GM21737 (cell line): ENCODE data around the gene TNRC6B.
"Not testable (repeated sequence)": the region's sequence is repeated elsewhere in the genome, so short reads cannot be mapped to it uniquely, and the experiment has no call there.

Experiments used
- ATAC-seq: cut with Tn5 transposase; IDR thresholded peaks from one replicate; pipeline ENCODE4 v1.9.1; 2021; ENCODE audit warnings: mild to moderate bottlenecking, moderate library complexity; ENCODE audit not compliant: unreplicated experiment

The TNRC6B gene, protein sequence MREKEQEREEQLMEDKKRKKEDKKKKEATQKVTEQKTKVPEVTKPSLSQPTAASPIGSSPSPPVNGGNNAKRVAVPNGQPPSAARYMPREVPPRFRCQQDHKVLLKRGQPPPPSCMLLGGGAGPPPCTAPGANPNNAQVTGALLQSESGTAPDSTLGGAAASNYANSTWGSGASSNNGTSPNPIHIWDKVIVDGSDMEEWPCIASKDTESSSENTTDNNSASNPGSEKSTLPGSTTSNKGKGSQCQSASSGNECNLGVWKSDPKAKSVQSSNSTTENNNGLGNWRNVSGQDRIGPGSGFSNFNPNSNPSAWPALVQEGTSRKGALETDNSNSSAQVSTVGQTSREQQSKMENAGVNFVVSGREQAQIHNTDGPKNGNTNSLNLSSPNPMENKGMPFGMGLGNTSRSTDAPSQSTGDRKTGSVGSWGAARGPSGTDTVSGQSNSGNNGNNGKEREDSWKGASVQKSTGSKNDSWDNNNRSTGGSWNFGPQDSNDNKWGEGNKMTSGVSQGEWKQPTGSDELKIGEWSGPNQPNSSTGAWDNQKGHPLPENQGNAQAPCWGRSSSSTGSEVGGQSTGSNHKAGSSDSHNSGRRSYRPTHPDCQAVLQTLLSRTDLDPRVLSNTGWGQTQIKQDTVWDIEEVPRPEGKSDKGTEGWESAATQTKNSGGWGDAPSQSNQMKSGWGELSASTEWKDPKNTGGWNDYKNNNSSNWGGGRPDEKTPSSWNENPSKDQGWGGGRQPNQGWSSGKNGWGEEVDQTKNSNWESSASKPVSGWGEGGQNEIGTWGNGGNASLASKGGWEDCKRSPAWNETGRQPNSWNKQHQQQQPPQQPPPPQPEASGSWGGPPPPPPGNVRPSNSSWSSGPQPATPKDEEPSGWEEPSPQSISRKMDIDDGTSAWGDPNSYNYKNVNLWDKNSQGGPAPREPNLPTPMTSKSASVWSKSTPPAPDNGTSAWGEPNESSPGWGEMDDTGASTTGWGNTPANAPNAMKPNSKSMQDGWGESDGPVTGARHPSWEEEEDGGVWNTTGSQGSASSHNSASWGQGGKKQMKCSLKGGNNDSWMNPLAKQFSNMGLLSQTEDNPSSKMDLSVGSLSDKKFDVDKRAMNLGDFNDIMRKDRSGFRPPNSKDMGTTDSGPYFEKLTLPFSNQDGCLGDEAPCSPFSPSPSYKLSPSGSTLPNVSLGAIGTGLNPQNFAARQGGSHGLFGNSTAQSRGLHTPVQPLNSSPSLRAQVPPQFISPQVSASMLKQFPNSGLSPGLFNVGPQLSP (N-terminal part only)

DNA sequence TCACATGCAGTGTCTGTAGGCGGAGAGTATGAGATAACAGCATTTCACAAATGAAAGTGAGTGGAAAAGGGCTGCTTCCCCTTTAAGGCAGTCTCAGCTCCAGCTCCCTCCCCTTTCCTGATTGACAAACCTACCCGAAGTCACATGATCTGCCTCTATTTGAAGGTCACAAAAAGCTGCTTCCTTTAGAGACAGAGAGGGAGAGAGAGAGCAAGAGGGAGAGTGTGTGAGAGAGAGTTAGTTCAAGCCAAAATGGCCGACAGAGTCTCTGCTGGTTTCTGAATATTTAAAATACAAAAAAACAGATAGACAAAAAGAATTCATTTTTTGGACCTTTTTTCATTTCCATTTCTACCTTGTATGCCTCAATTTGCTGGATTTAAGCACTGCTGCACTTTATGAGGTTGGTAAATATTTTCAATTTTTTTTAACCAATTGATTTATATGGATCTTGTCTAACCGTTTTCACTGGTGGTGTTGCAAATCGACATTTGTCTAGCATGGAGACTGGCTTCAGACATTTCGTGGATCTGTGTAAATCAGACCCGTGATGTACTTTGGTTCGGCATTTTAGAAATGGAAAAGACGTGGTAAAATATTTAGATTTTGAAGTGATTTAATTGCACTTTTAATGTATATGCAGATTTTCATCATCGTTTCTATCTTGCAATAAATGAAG lies at the start of gene TNRC6B:
Gene TNRC6B, plus strand, starts transcription at position 188 of the 679 bp plus-strand sequence. Its CDS starts 211 bp downstream, at position 399.
- peak; percentile 81 for ATAC-seq

DNA sequence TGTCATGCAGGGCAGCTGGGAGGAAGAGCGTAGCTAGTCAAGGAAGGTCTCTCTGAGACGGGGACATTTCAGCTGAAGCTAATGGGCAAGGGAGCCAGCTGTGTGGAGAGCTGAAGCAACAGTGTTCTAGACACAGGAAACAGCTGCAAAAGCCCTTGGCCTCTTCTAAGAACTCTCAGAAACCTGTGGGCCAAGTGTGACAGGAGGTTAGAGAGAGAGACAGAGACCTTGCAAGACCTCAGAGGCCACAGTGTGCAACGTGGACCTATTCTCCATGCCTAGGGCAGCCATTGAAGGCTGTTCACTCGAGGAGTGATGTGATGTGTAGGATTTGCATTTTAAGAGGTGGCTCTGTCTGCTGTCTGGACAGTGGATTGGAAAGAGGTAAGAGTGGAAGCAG lies 48.7 kb upstream of the TNRC6B start:
- ATAC-seq: no peak

DNA sequence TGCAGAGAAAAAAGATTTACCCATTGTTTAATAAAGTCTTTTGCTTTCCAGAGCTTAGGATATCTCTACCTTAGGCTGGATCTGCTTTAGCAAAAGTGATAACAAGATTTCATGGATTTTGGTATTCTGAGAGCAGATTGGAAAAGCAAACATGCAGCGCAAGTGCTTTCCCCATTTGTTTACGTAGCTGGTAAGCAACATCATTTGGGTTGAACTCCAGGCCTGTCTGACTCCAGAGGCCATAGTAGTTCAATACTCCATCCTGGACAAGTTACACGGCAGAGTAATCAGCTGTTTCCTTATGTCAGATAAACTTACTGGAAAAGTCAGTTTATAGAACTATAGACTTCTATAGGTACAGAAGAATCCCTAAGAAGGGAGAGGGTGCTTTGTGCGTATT lies 40.6 kb upstream of the TNRC6B start:
- ATAC-seq: no peak

DNA sequence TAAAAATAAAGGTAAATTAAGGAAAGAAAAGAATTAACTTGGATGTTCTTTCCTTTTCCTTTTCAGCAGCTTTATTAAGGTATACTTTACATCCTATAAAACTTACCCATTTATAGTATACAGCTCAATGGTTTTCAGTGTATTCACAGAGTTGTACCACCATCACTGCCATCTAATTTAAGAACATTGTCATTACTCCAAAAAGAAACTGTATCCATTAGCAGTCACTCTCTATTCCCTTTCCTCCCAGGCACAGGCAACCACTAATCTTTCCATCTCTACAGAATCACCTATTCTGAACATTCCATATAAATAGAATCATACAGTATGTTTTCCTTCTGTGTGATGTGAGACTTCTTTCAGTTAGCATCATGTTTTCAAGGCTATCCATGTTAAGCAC lies 38.9 kb upstream of the TNRC6B start:
- no peak for ATAC-seq

DNA sequence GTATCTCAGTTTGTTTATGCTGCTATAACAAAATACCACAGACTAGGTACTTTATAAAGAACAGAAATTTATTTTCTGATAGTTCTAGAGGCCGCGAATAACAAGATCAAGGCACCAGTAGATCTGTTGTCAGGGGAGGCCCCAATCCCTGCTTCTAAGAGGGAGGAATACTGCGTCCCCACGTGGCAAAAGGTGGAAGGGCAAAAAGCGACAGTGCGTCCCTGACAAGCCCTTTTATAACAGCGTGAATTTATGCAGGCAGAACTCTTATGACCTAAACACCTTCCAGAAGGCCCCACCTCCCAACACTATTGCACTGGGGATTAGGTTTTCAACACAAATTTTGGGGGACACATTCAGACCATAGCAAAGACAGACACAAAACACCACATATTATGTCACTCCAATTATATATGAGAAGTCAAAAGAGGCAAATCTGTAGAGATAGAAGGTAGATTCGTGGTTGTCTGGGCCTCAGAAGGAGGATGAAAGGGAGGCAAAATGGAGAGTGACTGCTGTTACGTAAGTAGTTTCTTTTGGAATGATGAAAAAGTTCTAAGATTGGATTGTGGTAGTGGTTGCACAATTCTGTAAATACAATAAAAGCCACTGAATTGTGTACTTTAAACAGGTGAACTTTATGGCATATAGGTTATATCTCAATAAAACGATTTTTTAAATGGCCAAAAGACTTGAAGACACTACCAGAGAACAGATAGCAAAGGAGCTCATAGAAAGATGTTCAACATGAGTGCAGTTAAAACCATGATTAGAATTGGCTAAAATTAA lies 30.1 kb upstream of the TNRC6B start:
- no peak for ATAC-seq

DNA sequence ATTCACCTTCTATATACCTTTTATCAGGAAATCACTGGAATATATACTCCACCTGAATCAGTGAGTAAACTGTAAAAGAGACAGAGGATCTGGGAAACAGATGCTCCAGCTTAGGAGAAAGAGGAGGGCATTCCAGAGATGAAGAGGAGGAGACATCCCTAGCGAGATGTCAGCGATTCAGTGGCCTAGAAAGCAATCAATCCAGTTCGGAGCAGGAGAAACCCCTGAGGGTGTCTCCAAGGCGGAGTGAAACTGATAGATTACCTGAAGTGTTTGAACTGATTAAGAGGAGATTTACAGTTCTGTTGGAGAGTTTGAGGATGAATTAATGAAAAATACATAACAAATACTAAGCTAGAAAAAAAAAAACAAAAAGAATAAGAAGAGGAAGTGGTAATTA lies 24.5 kb upstream of the TNRC6B start:
- no peak for ATAC-seq

DNA sequence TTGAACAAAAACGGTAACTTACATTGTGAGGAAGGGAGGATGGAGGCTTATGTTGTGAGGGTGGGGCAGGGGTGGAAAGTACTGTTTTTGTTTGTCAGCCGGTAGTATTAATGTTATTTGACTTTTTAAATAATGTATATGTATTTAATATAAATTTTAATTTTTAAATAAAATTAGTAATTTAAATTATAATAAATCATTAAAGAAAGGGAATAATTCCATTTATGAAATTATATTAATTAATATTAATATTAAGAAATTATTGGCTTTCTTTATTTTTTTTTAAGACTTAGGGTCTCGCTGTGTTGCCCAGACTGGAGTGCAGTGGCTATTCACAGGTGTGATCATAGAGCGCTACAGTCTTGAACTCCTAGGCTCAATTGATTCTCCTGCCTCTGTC lies 24.0 kb upstream of the TNRC6B start:
- ATAC-seq: no peak

DNA sequence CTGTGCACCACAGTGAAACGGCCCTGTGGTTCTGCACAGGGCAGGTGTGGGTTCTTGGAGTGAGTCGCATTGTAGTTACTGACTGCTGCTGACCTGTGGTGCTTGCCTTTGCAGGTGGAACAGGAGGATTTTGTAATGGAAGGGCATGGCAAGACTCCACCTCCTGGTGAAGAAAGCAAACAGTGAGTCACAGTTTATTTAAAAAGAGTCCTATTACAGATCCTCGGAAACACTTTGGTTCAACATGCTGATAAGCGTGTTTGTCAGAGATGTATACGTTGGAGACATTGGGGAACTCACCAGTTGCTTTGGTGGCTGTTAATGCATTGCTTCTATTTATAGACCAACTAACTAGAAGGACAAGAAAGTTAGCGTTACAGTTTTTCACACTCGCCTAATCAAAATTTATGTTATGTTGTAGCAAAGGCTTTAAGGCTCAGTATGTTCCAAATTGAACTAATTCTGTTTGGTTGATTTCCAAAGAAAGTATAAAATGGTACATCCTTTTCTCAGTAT lies 21.7 kb upstream of the TNRC6B start:
- no peak for ATAC-seq

DNA sequence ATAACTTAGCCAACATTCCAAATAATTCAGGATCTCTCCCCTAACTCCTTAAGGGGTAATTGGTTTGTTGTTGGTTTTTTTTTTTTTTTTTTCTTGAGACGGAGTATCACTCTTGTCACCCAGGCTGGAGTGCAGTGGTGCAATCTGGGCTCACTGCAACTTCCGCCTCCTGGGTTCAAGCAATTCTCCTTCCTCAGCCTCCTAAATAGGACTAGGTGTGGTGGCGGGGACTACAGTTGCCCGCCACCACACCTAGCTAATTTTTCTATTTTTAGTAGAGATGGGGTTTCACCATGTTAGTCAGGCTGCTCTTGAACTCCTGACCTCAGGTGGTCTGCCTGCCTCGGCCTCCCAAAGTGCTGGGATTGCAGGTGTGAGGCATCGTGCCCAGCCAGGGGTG lies 21.0 kb upstream of the TNRC6B start:
- not testable (repeated sequence) for ATAC-seq

DNA sequence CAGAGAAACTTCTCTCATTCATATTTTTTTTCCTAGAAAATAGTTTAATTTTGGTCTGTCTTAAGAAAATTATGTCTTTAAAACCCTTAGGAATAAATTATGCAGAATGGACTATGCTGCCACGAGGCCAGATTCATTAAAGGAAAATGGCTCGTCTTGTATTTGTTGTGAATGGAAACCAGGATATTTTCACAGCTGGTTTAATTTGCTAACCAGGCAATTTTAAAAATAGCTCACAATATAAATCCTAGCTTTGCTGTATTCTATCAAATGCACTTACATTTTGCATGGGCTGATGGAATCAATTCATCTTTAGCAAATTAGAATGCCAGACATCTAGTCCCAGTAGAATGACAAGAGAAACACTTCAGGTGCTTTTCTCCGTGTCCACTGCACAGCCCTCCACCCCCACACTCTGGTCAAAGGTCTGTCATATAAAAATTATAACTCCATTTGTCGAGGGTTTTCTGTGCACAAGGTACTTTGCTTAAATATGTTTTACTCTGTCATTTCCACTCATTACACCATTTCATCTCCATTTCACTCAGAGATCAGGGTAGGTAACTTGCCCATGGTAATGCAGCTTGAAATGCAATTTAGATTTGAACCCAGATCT lies 20.3 kb upstream of the TNRC6B start:
- ATAC-seq: no peak

DNA sequence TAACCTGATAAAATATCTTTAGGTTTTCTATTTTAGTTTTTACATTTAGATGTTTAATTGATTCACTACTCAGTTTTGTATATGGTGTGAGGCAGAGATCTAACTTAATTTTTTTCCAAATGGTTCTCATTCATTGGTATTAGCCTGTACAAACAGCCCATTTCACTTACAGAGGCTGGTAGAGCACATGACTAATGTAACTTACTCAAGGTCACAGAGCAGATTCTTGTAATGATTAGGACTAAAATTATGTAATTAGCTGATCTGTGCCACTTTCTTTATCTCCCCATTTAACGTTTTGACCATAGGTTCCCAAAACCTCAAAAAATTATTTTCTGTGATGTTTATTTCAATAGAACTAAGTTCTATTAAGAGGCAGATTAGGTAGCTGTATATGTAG lies 16.5 kb upstream of the TNRC6B start:
- ATAC-seq: no peak

DNA sequence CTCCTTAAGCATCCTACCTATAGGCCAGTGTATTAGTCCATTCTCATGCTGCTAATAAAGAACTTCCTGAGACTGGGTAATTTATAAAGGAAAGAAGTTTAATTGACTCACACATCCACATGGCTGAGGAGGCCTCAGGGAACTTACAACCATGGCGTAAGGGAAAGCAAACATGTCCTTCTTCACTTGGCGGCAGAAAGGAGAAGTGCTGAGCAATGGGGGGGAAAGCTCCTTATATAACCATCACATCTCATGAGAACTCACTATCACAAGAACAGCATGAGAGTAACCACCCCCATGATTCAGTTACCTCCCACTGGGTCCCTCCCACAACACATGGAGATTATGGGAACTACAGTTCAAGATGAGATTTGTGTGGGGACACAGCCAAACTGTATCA lies 12.2 kb upstream of the TNRC6B start:
- not testable (repeated sequence) for ATAC-seq

DNA sequence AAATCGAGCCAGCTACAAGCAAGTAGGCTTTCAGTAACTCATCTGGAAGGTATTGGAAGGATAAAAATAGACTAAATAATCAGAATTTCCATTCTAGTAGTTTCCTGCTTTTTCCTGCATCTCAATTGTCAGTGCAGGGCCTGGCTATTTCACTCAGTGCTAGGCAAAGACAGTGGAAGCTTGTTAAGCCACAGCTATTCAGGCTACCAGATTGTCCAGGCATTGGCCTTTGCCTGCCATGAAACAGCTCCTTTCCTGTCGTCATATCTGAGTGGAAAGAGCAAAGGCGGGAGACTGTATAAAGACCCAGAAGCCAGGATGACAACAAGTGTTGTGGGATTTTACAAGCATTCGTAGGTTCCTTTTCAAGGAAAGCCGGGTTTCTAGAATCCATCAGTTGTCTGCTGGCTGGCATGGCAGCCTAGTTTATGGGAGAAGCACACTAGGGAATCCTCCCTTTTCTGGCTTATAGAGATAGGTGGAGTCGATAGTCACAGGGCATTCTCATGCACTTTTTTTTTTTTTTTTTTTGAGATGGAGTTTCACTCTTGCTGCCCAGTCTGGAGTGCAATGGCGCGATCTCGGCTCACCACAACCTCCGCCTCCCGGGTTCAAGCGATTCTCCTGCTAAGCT lies 2.0 kb upstream of the TNRC6B start:
- ATAC-seq: no peak

DNA sequence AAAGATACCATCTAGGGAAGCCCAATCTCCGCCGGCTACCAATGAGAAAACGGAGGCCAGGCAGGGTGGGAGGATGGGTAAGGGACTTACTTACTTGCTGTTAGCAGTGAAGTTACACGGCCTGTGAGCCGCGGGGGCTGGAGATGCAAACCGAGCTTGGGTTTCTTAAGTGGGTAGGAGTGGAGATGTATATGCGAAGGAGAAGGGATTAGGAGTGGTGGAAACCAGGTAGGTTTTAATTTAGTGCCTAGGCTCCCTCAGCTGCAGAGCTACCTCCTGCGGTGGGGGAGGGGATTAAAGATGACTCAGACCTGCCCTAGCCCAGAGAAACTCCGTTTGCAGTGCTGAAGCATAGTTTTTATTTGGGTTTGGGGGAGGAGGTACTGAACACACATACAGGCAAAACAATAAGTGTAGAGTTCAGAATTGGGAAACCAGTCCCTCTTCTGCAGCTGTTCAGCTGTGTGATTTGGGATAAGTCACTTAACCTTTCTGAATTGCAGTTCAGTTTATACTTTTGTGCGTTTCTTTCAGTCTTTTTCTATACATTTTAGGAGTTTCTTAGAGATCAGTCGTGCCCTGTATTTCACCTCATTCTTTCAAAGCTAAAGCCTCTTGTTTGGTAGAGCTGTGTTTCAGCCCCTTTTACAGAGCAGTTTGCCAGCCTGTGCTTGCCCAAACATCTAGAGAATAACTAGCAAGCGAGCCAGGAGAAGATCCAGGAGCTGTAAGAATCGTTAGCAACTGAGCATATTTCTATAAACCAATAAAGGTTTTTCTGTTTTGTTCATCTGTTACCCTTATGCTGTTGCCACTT lies 596 bp upstream of the TNRC6B start:
- no peak for ATAC-seq

DNA sequence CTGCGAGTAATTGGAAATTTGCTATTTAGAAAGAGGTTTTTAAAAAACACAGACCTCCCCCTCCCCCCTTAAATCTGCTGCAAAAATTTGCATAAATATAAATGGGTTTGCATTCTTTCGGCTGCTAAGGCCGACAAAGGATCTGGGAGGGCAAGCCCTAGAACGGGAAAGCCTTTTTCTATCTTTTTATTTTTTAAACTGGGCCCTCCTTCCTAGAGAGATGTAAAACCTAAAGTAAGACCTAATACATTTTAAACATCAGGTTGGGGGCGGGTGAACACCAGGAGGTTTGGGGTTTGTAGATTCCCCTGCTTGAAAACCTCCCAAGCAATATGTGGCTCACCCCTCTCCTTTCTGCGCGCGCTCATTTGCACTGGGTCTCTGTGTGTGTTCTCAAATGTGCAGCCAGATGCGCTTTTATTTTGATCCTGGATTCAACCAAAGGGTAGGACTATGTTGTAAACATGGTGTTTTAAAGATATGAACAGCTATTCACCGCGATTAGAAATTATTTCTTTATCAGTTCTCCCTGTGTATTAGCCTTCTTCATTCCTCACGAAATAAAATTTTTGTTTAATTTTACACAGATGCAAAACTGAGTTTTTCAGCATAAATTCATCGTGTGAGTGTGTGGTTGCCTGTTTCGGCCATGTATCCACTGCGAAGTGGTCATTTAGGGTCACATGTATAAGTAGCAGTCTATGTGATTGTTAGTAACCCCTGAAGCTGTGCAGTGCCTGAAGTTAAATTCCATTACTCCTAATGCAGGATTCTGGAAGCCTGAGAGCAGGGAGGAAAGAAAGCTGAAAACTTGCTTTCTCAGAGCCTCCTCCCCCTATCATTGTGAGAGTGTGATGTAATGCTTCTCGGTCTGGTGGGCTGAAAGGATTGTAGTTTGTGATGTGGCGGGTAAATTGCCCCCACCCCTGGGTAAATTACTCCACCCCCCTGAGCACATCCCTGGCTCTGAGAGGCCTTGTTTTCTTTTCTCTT lies 988 bp downstream of the TNRC6B start:
- ATAC-seq: no peak

DNA sequence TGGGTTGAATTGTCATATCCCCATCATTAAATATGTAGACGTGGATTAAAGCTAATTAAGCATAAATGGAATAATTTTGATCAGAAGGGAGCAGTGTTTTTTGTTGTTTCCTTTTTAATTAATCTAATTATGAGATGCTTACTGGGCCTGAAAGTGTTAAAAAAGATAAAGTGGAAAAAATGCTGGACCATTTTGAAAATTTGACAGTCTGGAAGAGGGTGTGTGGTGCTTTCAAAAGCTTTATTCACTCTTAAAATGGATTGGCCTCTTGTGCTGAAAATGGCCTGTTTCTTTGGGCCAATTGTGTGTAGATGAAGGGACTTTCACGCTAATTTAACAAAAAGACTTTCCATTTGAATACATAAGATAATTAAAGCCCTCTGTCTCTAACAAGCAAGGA lies 1.8 kb downstream of the TNRC6B start:
- no peak for ATAC-seq

DNA sequence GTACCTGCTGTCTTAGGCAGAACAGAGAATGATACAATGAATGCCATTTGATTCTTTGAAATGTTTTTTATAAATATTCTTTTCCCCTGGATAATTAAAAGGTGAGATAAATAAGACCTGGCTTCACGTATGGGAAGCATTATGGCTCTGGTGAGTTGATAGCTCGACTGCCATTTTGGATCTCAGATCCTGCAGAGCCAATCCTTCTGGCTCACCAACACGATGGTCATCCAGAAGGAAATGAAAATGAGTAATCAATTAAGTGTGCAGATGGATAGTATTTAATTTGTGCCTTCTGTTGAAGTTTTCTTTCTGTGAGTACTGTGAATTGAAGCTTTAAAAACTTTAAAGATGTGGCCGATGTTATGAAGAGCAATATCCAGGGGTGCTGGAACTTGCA lies 2.7 kb downstream of the TNRC6B start:
- no peak for ATAC-seq
